ENCODE data around the gene SLC35F6.
"Not testable (repeated sequence)": the region's sequence is repeated elsewhere in the genome, so short reads cannot be mapped to it uniquely, and the experiment has no call there.

Gene SLC35F6

DNA sequence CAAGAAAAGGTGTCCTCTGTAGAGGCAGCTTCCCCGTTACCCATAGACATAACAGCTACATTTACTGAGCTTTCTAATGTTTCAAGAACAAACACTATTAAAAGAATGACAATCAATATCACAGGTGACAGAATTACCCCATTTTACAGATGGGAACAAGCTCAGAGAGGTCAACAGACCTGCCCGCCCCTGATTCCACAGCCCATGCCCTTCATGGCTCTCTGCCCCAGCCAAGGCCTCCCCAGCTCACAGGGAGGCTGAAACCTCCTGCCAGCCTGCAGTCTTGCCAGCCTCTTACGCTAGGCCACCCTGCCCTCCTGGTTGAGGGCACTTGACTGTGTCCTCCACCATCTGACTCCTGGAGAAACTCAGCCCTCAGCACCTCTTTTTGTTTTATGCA, 19.1 kb upstream of the SLC35F6 start:
- TF ChIP-seq, protein P1, sequence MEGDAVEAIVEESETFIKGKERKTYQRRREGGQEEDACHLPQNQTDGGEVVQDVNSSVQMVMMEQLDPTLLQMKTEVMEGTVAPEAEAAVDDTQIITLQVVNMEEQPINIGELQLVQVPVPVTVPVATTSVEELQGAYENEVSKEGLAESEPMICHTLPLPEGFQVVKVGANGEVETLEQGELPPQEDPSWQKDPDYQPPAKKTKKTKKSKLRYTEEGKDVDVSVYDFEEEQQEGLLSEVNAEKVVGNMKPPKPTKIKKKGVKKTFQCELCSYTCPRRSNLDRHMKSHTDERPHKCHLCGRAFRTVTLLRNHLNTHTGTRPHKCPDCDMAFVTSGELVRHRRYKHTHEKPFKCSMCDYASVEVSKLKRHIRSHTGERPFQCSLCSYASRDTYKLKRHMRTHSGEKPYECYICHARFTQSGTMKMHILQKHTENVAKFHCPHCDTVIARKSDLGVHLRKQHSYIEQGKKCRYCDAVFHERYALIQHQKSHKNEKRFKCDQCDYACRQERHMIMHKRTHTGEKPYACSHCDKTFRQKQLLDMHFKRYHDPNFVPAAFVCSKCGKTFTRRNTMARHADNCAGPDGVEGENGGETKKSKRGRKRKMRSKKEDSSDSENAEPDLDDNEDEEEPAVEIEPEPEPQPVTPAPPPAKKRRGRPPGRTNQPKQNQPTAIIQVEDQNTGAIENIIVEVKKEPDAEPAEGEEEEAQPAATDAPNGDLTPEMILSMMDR (IDR thresholded peaks at IDR 0.05; ENCODE audit: control extremely low read depth, extremely low read depth, low read depth, missing control alignments): no peak
- ChIA-PET POLR2A (no interaction called here), CTCF (interaction anchor here (0.7 to 10.4 kb wide), 17 partner anchors 10 to 241 kb away, joined by 3 to 189 read pairs (median 6); no protein-coding TSS in a partner anchor)
- DNase-seq (ENCODE audit: extremely low spot score): no peak

GRCh38 chr2:26745609-26746327, 18.3 kb upstream of the SLC35F6 start:
- peak; percentile 79 for DNase-seq (ENCODE audit: extremely low spot score)
- ChIA-PET POLR2A (no interaction called here), CTCF (interaction anchor here (0.7 to 10.4 kb wide), 24 partner anchors 10 to 244 kb away, joined by 3 to 189 read pairs (median 5); no protein-coding TSS in a partner anchor)
- TF ChIP-seq, protein P1 (IDR thresholded peaks at IDR 0.05; ENCODE audit: control extremely low read depth, extremely low read depth, low read depth, missing control alignments): peak; percentile 95

DNA sequence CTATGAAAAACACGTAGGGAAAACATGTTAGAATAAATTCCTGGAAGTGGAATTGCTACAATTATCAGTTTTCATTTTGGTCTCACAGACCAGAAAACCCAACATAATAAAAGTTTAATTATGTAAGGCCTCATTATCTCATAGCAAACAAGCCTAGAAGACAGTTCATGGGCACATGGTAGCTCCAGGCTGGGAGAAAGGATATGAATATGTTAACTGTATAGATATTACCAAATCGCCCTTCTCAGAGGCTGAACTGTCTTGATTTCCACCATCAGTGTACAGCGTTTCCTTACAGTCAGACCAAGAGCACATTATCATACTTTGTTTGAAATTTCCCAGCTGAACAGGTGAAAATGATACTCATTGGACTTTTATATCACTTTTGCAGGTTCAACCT, 17.1 kb upstream of the SLC35F6 start:
- TF ChIP-seq, protein P1 (IDR thresholded peaks at IDR 0.05; ENCODE audit: control extremely low read depth, extremely low read depth, low read depth, missing control alignments): no peak
- POLR2A ChIA-PET: no interaction called here
- CTCF ChIA-PET: interaction anchor here (0.9 to 10.4 kb wide), 11 partner anchors 8 to 245 kb away, joined by 3 to 189 read pairs (median 5); no protein-coding TSS in a partner anchor
- DNase-seq (ENCODE audit: extremely low spot score): no peak

DNA sequence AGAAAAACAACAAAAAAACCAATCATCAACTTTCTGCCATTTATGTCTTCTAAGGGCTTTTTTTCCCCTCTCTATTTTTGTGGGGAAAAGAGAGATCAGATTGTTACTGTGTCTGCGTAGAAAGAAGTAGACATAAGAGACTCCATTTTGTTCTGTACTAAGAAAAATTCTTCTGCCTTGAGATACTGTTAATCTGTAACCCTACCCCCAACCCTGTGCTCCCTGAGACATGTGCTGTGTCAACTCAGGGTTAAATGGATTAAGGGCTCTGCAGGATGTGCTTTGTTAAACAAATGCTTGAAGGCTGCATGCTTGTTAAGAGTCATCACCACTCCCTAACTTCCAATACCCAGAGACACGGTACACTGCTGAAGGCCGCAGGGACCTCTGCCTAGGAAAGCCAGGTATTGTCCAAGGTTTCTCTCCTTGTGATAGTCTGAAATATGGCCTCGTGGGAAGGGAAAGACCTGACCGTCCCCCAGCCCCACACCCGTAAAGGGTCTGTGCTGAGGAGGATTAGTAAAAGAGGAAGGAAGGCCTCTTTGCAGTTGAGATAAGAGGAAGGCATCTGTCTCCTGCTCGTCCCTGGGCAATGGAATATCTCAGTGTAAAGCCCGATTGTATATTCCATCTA, 14.2 kb upstream of the SLC35F6 start:
- CTCF ChIA-PET: interaction anchor here (1.7 to 10.4 kb wide), 2 partner anchors 143 to 172 kb away, joined by 4 to 189 read pairs; no protein-coding TSS in a partner anchor
- POLR2A ChIA-PET; DNase-seq (ENCODE audit: extremely low spot score): not testable (repeated sequence)

DNA sequence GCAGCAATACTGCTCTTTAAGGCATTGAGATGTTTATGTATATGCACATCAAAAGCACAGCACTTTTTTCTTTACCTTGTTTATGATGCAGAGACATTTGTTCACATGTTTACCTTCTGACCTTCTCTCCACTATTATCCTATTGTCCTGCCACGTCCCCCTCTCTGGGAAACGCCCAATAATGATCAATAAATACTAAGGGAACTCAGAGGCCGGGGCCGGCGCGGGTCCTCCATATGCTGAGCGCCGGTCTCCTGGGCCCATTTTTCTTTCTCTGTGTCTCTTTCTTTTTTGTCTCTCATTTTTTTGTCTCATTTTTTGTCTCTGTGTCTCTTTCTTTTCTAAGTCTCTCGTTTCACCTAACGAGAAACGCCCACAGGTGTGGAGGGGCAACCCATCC, 13.6 kb upstream of the SLC35F6 start:
- POLR2A ChIA-PET; CTCF ChIA-PET; DNase-seq (ENCODE audit: extremely low spot score): not testable (repeated sequence)

DNA sequence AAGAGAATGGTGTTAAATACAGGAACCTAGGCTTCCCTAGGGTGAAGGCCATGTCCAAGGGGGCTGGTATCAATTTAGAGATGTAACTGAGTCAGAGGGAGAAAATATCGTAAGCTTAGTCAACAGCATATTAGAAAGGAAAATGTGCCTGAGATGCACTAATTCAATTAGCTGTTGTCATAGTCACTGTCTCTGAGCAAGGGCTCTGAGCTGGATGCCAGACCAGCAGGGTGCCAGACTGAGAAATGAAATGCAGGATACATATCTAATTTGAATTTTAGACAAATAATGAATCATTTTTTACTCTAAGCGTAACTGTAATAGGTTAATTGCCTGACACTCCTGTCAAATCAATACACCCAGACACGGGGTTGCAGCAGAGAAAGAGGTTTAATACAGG, 11.4 kb upstream of the SLC35F6 start:
- ChIA-PET CTCF (interaction anchor here (1.2 to 1.3 kb wide), 3 partner anchors 12 to 209 kb away, joined by 3 to 5 read pairs (median 3); no protein-coding TSS in a partner anchor), POLR2A (no interaction called here)
- TF ChIP-seq, protein P1 (IDR thresholded peaks at IDR 0.05; ENCODE audit: control extremely low read depth, extremely low read depth, low read depth, missing control alignments): no peak
- no peak for DNase-seq (ENCODE audit: extremely low spot score)

DNA sequence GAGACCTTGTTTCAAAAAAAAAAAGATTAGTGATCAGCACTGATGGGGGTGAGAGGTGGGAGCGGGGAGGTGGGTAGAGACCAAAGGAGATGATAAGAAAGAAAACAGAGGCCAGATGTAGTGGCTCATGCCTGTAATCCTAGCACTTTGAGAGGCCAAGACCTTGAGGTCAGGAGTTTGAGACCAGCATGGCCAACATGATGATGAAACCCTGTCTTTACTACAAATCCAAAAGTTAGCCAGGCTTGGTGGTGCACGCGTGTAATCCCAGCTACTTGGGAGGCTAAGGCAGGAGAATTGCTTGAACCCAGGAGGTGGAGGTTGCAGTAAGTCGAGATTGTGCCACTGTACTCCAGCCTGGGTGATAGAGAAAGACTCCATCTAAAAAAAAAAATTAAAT, 9.5 kb upstream of the SLC35F6 start:
- ChIA-PET POLR2A (no interaction called here), CTCF (interaction anchor here (2.0 to 4.8 kb wide), 2 partner anchors 8 to 149 kb away, joined by 6 to 42 read pairs; no protein-coding TSS in a partner anchor)
- no peak for DNase-seq (ENCODE audit: extremely low spot score)
- TF ChIP-seq, protein P1 (IDR thresholded peaks at IDR 0.05; ENCODE audit: control extremely low read depth, extremely low read depth, low read depth, missing control alignments): no peak

Measured in GM10248 (cell line).